Calu3 (cell line): ENCODE results near the gene PGA4. TPM values are rescaled to one million over a fixed set of nuclear protein-coding genes. Genes with fewer than 3 reads are reported as not detected.
"Not testable (repeated sequence)": the region's sequence is repeated elsewhere in the genome, so short reads cannot be mapped to it uniquely, and the experiment has no call there.

Experiments used
- BruUV-seq: library from RNA; stranded (reverse); fragments of 400-500 nt; replicated peaks from 2 replicates; lab custom pipeline; 2021; lab: Mats Ljungman, UMichigan
- CTCF ChIA-PET: fragments of 300-600 bp; sonication (Branson Sonifier 250); formaldehyde crosslinking; loops from one replicate; lab custom pipeline; 2022; ENCODE audit warnings: antibody characterized with exemption; lab: Charles Lee
- DNase-seq: peaks from one replicate; pipeline ENCODE4 v3.0.0; 2022
- H3K27ac Mint-ChIP-seq: one replicate; pipeline ENCODE4 v1.8.0; 2022; ENCODE audit warnings: mixed read lengths; ENCODE audit not compliant: unreplicated experiment
- H3K27me3 Mint-ChIP-seq: one replicate; pipeline ENCODE4 v1.8.0; 2022; ENCODE audit warnings: mixed read lengths; ENCODE audit not compliant: unreplicated experiment
- H3K36me3 Mint-ChIP-seq: one replicate; pipeline ENCODE4 v1.8.0; 2022; ENCODE audit warnings: mild to moderate bottlenecking, moderate library complexity, mixed read lengths; ENCODE audit not compliant: insufficient read depth, unreplicated experiment
- H3K4me1 Mint-ChIP-seq: one replicate; pipeline ENCODE4 v1.8.0; 2022; ENCODE audit warnings: mild to moderate bottlenecking, low read depth, mixed read lengths; ENCODE audit not compliant: unreplicated experiment
- H3K4me3 Mint-ChIP-seq: one replicate; pipeline ENCODE4 v1.8.0; 2022; ENCODE audit warnings: mild to moderate bottlenecking, low read depth, moderate library complexity, mixed read lengths; ENCODE audit not compliant: unreplicated experiment
- H3K9me3 Mint-ChIP-seq: one replicate; pipeline ENCODE4 v1.8.0; 2022; ENCODE audit warnings: low read depth, mixed read lengths; ENCODE audit not compliant: unreplicated experiment
- intact Hi-C: fragments of 100-400 bp; cut with micrococcal nuclease; formaldehyde crosslinking; loops from one replicate; pipeline ENCODE4 v1.10.0; 2022; ENCODE audit not compliant: unreplicated experiment
- total RNA-seq: library from RNA; stranded (reverse); gene quantifications from 2 replicates; pipeline ENCODE4 v1.2.3, GENCODE V29; 2022

PGA4 gene
- total RNA-seq, 1 experiment from 2014 or later: not detected

DNA sequence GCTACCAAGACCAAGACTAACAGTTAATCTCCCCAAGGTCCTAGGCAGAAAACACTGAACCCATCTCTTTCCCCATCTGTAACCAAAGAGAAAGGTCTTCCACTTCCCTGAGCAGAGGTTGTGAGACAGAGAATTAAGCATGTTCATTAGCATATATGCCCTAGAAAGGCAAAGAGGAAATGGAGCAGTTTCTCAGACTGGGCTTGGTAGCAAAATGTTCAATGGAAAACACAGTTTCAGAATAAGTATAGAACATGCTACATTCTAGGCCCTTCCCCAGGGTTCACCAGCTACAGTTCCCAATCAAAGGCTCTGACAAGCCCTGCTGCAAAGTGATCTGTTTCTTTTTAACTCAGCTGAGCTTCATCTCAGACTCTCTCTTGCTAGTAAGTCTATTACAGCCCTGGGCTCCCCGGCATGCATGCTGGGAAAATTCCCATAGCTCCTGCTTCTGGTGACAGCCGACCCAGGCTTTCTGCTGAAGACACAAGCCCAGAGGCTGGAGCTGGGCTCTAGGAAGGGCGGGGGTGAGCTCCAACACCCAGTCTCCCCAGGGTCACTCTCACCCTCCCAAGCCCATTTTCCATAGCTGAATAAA is 10.5 kb downstream of the PGA4 start:
- H3K4me3 Mint-ChIP-seq, CTCF ChIA-PET, BruUV-seq, H3K27me3 Mint-ChIP-seq, intact Hi-C loops, H3K9me3 Mint-ChIP-seq, H3K27ac Mint-ChIP-seq, H3K4me1 Mint-ChIP-seq, H3K36me3 Mint-ChIP-seq, DNase-seq: not testable (repeated sequence)

GRCh38 chr11:61237130-61237529 is 15.0 kb downstream of the PGA4 start:
- H3K27me3 Mint-ChIP-seq: peaks cover 12% of the 10 kb centered on the region
- DNase-seq, intact Hi-C loops, CTCF ChIA-PET, H3K27ac Mint-ChIP-seq, BruUV-seq, H3K36me3 Mint-ChIP-seq, H3K4me3 Mint-ChIP-seq, H3K9me3 Mint-ChIP-seq, H3K4me1 Mint-ChIP-seq: not testable (repeated sequence)

DNA sequence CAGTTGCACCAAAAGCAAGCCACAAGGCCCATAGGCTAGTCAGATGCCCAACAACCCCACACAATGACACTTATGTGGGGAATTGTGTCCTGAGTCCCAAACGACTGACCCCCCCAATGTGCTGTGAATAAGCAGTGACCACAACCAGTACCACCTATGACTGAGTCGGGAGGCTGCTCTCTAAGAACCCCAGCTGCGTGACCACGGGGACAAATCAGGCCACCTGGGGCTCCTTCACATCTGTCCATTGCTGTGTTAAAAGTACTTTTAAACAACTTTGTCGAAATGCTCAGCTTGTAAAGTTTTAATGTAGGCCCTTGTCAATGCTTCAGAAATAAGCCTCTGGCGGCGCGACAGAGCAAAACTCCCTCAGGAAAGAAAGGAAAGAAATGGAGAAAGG is 18.1 kb downstream of the PGA4 start:
- intact Hi-C loops, H3K4me3 Mint-ChIP-seq, BruUV-seq, CTCF ChIA-PET, H3K36me3 Mint-ChIP-seq, H3K9me3 Mint-ChIP-seq, H3K27ac Mint-ChIP-seq, H3K4me1 Mint-ChIP-seq, DNase-seq: not testable (repeated sequence)
- H3K27me3 Mint-ChIP-seq: peaks cover 12% of the 10 kb centered on the region

DNA sequence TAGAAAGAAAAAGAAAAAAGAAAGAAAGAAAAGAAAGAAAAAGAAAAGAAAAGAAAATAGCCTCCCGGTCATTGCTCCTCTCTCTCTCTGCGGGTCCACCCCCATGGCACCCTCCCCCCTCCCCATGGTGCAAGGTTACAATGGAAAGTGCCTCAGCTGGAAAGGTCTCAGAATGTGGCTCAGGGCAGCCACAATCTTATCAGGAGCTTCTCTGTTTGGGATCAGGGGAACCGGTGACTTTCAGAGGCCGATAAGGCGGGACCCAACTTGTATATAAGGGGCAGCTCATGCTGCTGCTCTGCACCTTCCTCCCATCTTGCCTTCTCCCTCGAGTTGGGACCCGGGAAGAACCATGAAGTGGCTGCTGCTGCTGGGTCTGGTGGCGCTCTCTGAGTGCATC is 18.7 kb downstream of the PGA4 start, which contains the start of gene PGA5:
Gene PGA5, plus strand, starts transcription at position 301 of the 400 bp plus-strand sequence. Its CDS starts 52 bp downstream, at position 353.
- DNase-seq, H3K9me3 Mint-ChIP-seq, intact Hi-C loops, CTCF ChIA-PET, H3K27ac Mint-ChIP-seq, H3K4me1 Mint-ChIP-seq, H3K4me3 Mint-ChIP-seq, BruUV-seq, H3K36me3 Mint-ChIP-seq: not testable (repeated sequence)
- peaks cover 12% of the 10 kb centered on the region for H3K27me3 Mint-ChIP-seq

DNA sequence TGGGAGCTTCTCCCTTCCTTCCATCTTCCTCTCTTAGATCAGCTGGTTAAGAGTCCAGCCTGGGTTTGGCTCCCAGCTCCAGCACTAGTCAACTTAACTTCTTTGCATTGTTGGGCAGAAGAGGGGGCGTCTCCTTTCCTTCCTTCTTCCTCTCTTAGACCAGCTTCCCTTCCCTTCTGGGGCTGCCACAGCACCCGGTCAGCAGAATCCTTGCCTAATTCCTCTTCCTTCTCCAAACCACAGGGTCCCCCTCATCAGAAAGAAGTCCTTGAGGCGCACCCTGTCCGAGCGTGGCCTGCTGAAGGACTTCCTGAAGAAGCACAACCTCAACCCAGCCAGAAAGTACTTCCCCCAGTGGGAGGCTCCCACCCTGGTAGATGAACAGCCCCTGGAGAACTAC is 19.4 kb downstream of the PGA4 start:
- CTCF ChIA-PET, DNase-seq, H3K27ac Mint-ChIP-seq, H3K36me3 Mint-ChIP-seq, H3K9me3 Mint-ChIP-seq, H3K4me1 Mint-ChIP-seq, H3K4me3 Mint-ChIP-seq, BruUV-seq, intact Hi-C loops: not testable (repeated sequence)
- H3K27me3 Mint-ChIP-seq: peaks cover 12% of the 10 kb centered on the region

GRCh38 chr11:61245284-61245964 is 23.3 kb downstream of the PGA4 start:
- peaks cover 35% of the 10 kb centered on the region for H3K27me3 Mint-ChIP-seq
- H3K4me3 Mint-ChIP-seq, intact Hi-C loops, BruUV-seq, H3K27ac Mint-ChIP-seq, DNase-seq, H3K36me3 Mint-ChIP-seq, CTCF ChIA-PET, H3K4me1 Mint-ChIP-seq, H3K9me3 Mint-ChIP-seq: not testable (repeated sequence)

GRCh38 chr11:61248071-61248470 is 25.9 kb downstream of the PGA4 start:
- H3K4me1 Mint-ChIP-seq, H3K27ac Mint-ChIP-seq, H3K36me3 Mint-ChIP-seq, intact Hi-C loops, BruUV-seq, H3K9me3 Mint-ChIP-seq, H3K4me3 Mint-ChIP-seq, DNase-seq, CTCF ChIA-PET: not testable (repeated sequence)
- H3K27me3 Mint-ChIP-seq: peaks cover 51% of the 10 kb centered on the region

DNA sequence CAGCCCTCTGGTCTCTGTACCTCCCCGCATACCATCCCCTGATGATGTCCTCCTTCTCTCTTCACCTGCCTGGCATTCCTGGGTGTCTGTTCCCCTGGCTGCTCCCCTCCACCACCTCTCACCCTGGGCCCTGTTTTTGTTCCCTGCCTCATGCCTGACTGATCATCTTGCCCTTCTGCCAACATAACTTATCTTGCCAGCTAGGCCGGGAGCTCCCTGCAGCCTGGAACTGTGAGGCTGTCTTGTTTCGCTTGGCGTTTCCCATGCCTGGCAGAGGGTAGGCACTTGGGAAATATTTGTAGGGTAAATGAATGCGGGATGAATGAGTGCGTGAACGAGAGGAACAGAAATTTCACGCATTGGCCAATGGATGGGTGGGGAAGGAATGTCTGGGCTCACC is 27.1 kb downstream of the PGA4 start:
- H3K27ac Mint-ChIP-seq, intact Hi-C loops, BruUV-seq, H3K36me3 Mint-ChIP-seq, H3K9me3 Mint-ChIP-seq, CTCF ChIA-PET, H3K4me3 Mint-ChIP-seq, DNase-seq, H3K4me1 Mint-ChIP-seq: not testable (repeated sequence)
- peaks cover 62% of the 10 kb centered on the region for H3K27me3 Mint-ChIP-seq

- not testable (repeated sequence) for H3K9me3 Mint-ChIP-seq, H3K4me3 Mint-ChIP-seq, BruUV-seq, H3K36me3 Mint-ChIP-seq, H3K4me1 Mint-ChIP-seq, H3K27ac Mint-ChIP-seq, DNase-seq
- intact Hi-C loops: loop anchor here (10.0 kb wide), 2 partner anchors 84 to 134 kb away; partner anchors contain the start of genes DDB1 and TKFC
- peaks cover 68% of the 10 kb centered on the region for H3K27me3 Mint-ChIP-seq
- CTCF ChIA-PET: interaction anchor here (0.7 to 0.9 kb wide), 3 partner anchors 19 to 448 kb away, joined by 3 to 4 read pairs (median 4); no protein-coding TSS in a partner anchor
Observed at GRCh38 chr11:61250796-61251765, 28.9 kb downstream of the PGA4 start.
